Right lung (tissue), 5 donors: ENCODE data around the gene SLC5A3. TPM values are rescaled to one million over a fixed set of nuclear protein-coding genes. Genes with fewer than 3 reads are reported as not detected.

ENCODE experiments used
- DNase-seq, 2 donors: peaks; one replicate each; pipeline ENCODE4 v3.0.0-alpha.2; 2013
- polyA plus RNA-seq, 5 donors: library from polyadenylated mRNA; unstranded; fragments of 120-200 nt; gene quantifications; one replicate each; pipeline versions ENCODE4 v1.2.1 to v1.2.3, GENCODE V29; 2013; ENCODE audit warnings: inconsistent platforms in 1 of 5, low replicate concordance in 1 of 5; ENCODE audit not compliant: insufficient read length in 5 of 5, insufficient read depth in 1 of 5

SLC5A3 gene
- polyA plus RNA-seq, 5 donors: 11.9 to 22.3 (median 17.8) TPM

- DNase-seq: no peak
Measured at GRCh38 chr21:34094949-34095348, 21.6 kb downstream of the SLC5A3 start.

GRCh38 chr21:34097442-34097841 is 24.1 kb downstream of the SLC5A3 start:
- DNase-seq: no peak

GRCh38 chr21:34100337-34100736 is 27.0 kb downstream of the SLC5A3 start:
- no peak for DNase-seq

GRCh38 chr21:34100790-34101189 is 27.4 kb downstream of the SLC5A3 start:
- DNase-seq: no peak

GRCh38 chr21:34105947-34106541 is 32.7 kb downstream of the SLC5A3 start:
- no peak for DNase-seq

- no peak for DNase-seq
Measured at GRCh38 chr21:34107606-34108005, 34.2 kb downstream of the SLC5A3 start.

- DNase-seq: no peak
Measured at GRCh38 chr21:34109075-34109474, 35.7 kb downstream of the SLC5A3 start.

GRCh38 chr21:34110594-34111202 is 37.3 kb downstream of the SLC5A3 start:
- DNase-seq: no peak

GRCh38 chr21:34112316-34113033 is 39.1 kb downstream of the SLC5A3 start:
- no peak for DNase-seq

GRCh38 chr21:34113842-34114241 is 40.5 kb downstream of the SLC5A3 start:
- no peak for DNase-seq

GRCh38 chr21:34115160-34115559 is 41.8 kb downstream of the SLC5A3 start:
- no peak for DNase-seq

GRCh38 chr21:34116569-34116968 is 43.2 kb downstream of the SLC5A3 start:
- no peak for DNase-seq

- DNase-seq: no peak
Measured at GRCh38 chr21:34120867-34121266, 47.5 kb downstream of the SLC5A3 start.

- no peak for DNase-seq
Measured at GRCh38 chr21:34122047-34122446, 48.7 kb downstream of the SLC5A3 start.

Other genes starting within 250 kb of the SLC5A3 start
- 100 to 1,000 TPM; 259 to 367 (median 281) TPM for gene ATP5PO, start 157.8 kb upstream of the SLC5A3 start, polyA plus RNA-seq
- gene MRPS6, start within 50 bp of the SLC5A3 start, polyA plus RNA-seq: 10 to 100 TPM; 78.0 to 96.8 (median 82.4) TPM